Activated CD8-positive, alpha-beta T cell treated with anti-CD3 and anti-CD28 coated beads, Interleukin-2, amount 10 ng/mL, durations not matched to agents 7 days and 5 days (primary cell): ENCODE data around the gene APBA2. TPM values are rescaled to one million over a fixed set of nuclear protein-coding genes. Genes with fewer than 3 reads are reported as not detected.

Experiments used
- ATAC-seq: fragments of 150-1000 bp; cut with Tn5 transposase; one replicate; pipeline ENCODE4 v1.10.0; 2021; ENCODE audit warnings: moderate library complexity
- CTCF ChIA-PET: fragments of 350-600 bp; sonication (Branson Sonifier 250); formaldehyde crosslinking; loops from one replicate; lab custom pipeline; 2021; ENCODE audit warnings: antibody characterized with exemption; lab: Charles Lee
- POLR2A ChIA-PET: fragments of 350-600 bp; sonication (Branson Sonifier 250); formaldehyde crosslinking; loops from one replicate; lab custom pipeline; 2021; ENCODE audit warnings: antibody characterized with exemption; lab: Charles Lee
- DNase-seq: peaks from one replicate; pipeline ENCODE4 v3.0.0-alpha.2; 2020
- H3K27ac Mint-ChIP-seq: one replicate; pipeline ENCODE4 v1.8.0; 2021; ENCODE audit warnings: mild to moderate bottlenecking, mixed read lengths
- H3K27me3 Mint-ChIP-seq: one replicate; pipeline ENCODE4 v1.8.0; 2021; ENCODE audit warnings: low read depth, mixed read lengths
- H3K36me3 Mint-ChIP-seq: one replicate; pipeline ENCODE4 v1.8.0; 2021; ENCODE audit warnings: low read depth, mixed read lengths
- H3K4me1 Mint-ChIP-seq: one replicate; pipeline ENCODE4 v1.8.0; 2021; ENCODE audit warnings: low read depth, mixed read lengths
- H3K4me3 Mint-ChIP-seq: one replicate; pipeline ENCODE4 v1.8.0; 2021; ENCODE audit warnings: mild to moderate bottlenecking, mixed read lengths
- H3K9me3 Mint-ChIP-seq: one replicate; pipeline ENCODE4 v1.8.0; 2022; ENCODE audit warnings: mixed read lengths; ENCODE audit not compliant: insufficient read depth
- total RNA-seq, 2 experiments: library from RNA; stranded (reverse); gene quantifications; one replicate each; pipeline ENCODE4 v1.2.3, GENCODE V29; 2021

APBA2 gene
- total RNA-seq, 2 experiments from 2014 or later: 29.5 TPM

DNA sequence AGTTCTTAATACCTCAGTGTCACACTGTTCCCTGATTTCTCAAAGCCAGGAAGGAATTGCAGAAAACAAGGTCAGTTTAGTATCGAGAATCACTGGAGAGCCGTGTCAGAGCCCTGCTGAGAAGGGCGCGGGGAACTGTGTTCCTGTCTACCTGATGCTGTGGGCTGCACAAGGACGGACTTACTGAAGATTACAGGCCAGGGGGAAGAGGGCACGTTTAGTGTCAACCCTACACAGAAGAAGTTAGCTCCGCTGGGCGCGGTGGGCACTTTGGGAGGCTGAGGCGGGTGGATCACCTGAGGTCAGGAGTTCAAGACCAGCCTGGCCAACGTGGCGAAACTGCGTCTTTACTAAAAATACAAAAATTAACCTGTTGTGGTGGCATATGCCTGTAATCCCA lies 104.1 kb downstream of the APBA2 start:
- CTCF ChIA-PET: interaction anchor here (1.5 to 4.1 kb wide), 4 partner anchors 54 to 112 kb away, joined by 4 to 19 read pairs (median 6); no protein-coding TSS in a partner anchor
- Mint-ChIP-seq H3K4me1 (peaks cover 27% of the 10 kb centered on the region), H3K4me3 (no peak overlapping the region), H3K27ac (no peak overlapping the region), H3K9me3 (no peaks in the 10 kb centered on the region), H3K36me3 (no peaks in the 10 kb centered on the region), H3K27me3 (no peaks in the 10 kb centered on the region)
- ATAC-seq (no peak), DNase-seq (no peak)
- POLR2A ChIA-PET: no interaction called here

- ChIA-PET POLR2A (no interaction called here), CTCF (interaction anchor here (0.8 to 4.1 kb wide), 6 partner anchors 12 to 112 kb away, joined by 3 to 19 read pairs (median 4); no protein-coding TSS in a partner anchor)
- no peaks in the 10 kb centered on the region for H3K36me3 Mint-ChIP-seq
- no peak overlapping the region for H3K27ac Mint-ChIP-seq
- no peaks in the 10 kb centered on the region for H3K9me3 Mint-ChIP-seq
- DNase-seq: no peak
- ATAC-seq: no peak
- H3K27me3 Mint-ChIP-seq: no peaks in the 10 kb centered on the region
- peaks cover 27% of the 10 kb centered on the region for H3K4me1 Mint-ChIP-seq
- no peak overlapping the region for H3K4me3 Mint-ChIP-seq
These were observed 104.6 kb downstream of the APBA2 start for GRCh38 chr15:28990390-28990789.

GRCh38 chr15:28991236-28992171 lies 105.7 kb downstream of the APBA2 start:
- POLR2A ChIA-PET: no interaction called here

DNA sequence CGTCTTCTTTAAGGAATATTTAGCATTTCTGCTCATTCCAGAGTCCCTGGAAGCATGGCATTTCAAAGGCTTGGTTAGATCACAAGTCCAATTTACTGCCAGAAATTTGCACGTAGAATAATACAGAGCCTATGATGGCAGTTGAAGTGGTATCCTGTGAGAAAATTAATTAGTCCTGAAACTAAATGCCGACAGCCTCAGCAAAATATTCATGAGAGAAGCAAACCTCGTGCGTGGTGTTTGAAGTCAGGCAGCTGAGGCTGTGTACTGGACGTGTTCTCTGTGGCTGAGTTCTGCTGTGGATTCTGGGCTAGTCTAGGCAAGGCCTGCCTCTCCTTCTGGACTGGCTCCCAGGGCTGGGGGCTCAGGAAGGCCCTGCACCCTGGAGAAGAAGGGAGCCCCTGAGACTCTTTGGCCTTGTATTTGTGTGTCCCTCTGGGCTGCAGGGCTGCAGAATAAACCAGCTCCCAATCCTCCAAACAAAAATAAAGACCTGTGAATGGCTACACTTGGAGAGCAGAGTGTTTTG lies 106.6 kb downstream of the APBA2 start:
- ChIA-PET POLR2A (no interaction called here), CTCF (interaction anchor here (1.3 to 3.6 kb wide), 2 partner anchors 12 to 98 kb away, joined by 4 to 18 read pairs; no protein-coding TSS in a partner anchor)
- no peaks in the 10 kb centered on the region for H3K27me3 Mint-ChIP-seq
- ATAC-seq: no peak
- no peak overlapping the region for H3K27ac Mint-ChIP-seq
- no peaks in the 10 kb centered on the region for H3K9me3 Mint-ChIP-seq
- DNase-seq: no peak
- H3K36me3 Mint-ChIP-seq: no peaks in the 10 kb centered on the region
- H3K4me1 Mint-ChIP-seq: peaks cover 22% of the 10 kb centered on the region
- no peak overlapping the region for H3K4me3 Mint-ChIP-seq

More at GRCh38 chr15:28991236-28992171, 105.7 kb downstream of the APBA2 start:
- no peak overlapping the region for H3K27ac Mint-ChIP-seq
- DNase-seq (no peak), ATAC-seq (no peak)
- no peaks in the 10 kb centered on the region for H3K36me3 Mint-ChIP-seq
- H3K4me1 Mint-ChIP-seq: peaks cover 22% of the 10 kb centered on the region
- H3K4me3 Mint-ChIP-seq: no peak overlapping the region
- H3K27me3 Mint-ChIP-seq: no peaks in the 10 kb centered on the region
- no peaks in the 10 kb centered on the region for H3K9me3 Mint-ChIP-seq
- CTCF ChIA-PET: interaction anchor here (0.8 to 4.1 kb wide), 7 partner anchors 11 to 111 kb away, joined by 3 to 19 read pairs (median 4); no protein-coding TSS in a partner anchor

GRCh38 chr15:28993051-28993719 lies 107.4 kb downstream of the APBA2 start:
- H3K4me1 Mint-ChIP-seq: peaks cover 22% of the 10 kb centered on the region
- ATAC-seq: no peak
- no peaks in the 10 kb centered on the region for H3K9me3 Mint-ChIP-seq
- CTCF ChIA-PET: interaction anchor here (3.6 kb wide), 1 partner anchor 97 kb away, joined by 18 read pairs; no protein-coding TSS in a partner anchor
- H3K27ac Mint-ChIP-seq: no peak overlapping the region
- no peaks in the 10 kb centered on the region for H3K36me3 Mint-ChIP-seq
- no peaks in the 10 kb centered on the region for H3K27me3 Mint-ChIP-seq
- no peak overlapping the region for H3K4me3 Mint-ChIP-seq
- POLR2A ChIA-PET: no interaction called here
- DNase-seq: no peak

DNA sequence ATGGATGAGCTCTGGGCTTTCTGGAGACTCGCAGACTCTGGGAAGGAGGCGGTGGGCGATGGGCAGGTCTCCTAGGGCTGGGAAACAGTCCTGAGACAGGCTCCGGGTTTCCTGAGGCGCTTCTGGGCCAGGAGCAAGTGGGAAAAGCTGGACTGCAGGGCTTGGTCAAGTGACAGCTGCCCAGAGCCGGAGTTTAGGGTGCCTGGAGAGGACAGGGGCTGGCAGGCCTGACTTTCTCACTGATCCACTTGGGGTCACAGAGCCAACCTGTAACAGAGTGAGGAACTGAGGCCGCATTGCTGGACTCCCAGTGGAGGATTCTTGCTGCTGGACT lies 107.9 kb downstream of the APBA2 start:
- no peaks in the 10 kb centered on the region for H3K9me3 Mint-ChIP-seq
- ChIA-PET CTCF (interaction anchor here (3.6 kb wide), 1 partner anchor 96 kb away, joined by 18 read pairs; no protein-coding TSS in a partner anchor), POLR2A (interaction anchor here (0.7 kb wide), 1 partner anchor 59 kb away, joined by 4 read pairs; no protein-coding TSS in a partner anchor)
- H3K27ac Mint-ChIP-seq: peak overlapping the region; percentile 24
- H3K4me3 Mint-ChIP-seq: no peak overlapping the region
- peaks cover 22% of the 10 kb centered on the region for H3K4me1 Mint-ChIP-seq
- ATAC-seq (no peak), DNase-seq (no peak)
- no peaks in the 10 kb centered on the region for H3K27me3 Mint-ChIP-seq
- H3K36me3 Mint-ChIP-seq: no peaks in the 10 kb centered on the region

- no peaks in the 10 kb centered on the region for H3K36me3 Mint-ChIP-seq
- peaks cover 22% of the 10 kb centered on the region for H3K4me1 Mint-ChIP-seq
These were observed 108.5 kb downstream of the APBA2 start for GRCh38 chr15:28994142-28994830.

GRCh38 chr15:28994831-28995596 lies 109.2 kb downstream of the APBA2 start:
- ATAC-seq (no peak), DNase-seq (no peak)
- Mint-ChIP-seq H3K4me3 (no peak overlapping the region), H3K4me1 (peaks cover 22% of the 10 kb centered on the region), H3K9me3 (no peaks in the 10 kb centered on the region), H3K36me3 (no peaks in the 10 kb centered on the region), H3K27me3 (no peaks in the 10 kb centered on the region), H3K27ac (peak overlapping the region; percentile 47)
- POLR2A ChIA-PET: no interaction called here
- CTCF ChIA-PET: interaction anchor here (0.8 to 3.6 kb wide), 3 partner anchors 20 to 107 kb away, joined by 3 to 18 read pairs (median 6); no protein-coding TSS in a partner anchor

More at GRCh38 chr15:28994142-28994830, 108.5 kb downstream of the APBA2 start:
- DNase-seq: no peak
- Mint-ChIP-seq H3K4me3 (no peak overlapping the region), H3K27me3 (no peaks in the 10 kb centered on the region), H3K27ac (peak overlapping the region; percentile 47), H3K9me3 (no peaks in the 10 kb centered on the region)
- ATAC-seq: no peak
- CTCF ChIA-PET: interaction anchor here (1.6 to 3.6 kb wide), 2 partner anchors 19 to 96 kb away, joined by 6 to 18 read pairs; no protein-coding TSS in a partner anchor
- POLR2A ChIA-PET: interaction anchor here (0.7 kb wide), 1 partner anchor 59 kb away, joined by 4 read pairs; no protein-coding TSS in a partner anchor

- H3K27me3 Mint-ChIP-seq: no peaks in the 10 kb centered on the region
These were observed 109.9 kb downstream of the APBA2 start for GRCh38 chr15:28995705-28996104.

GRCh38 chr15:28996289-28996688 lies 110.5 kb downstream of the APBA2 start:
- ChIA-PET CTCF (interaction anchor here (3.6 kb wide), 1 partner anchor 94 kb away, joined by 18 read pairs; no protein-coding TSS in a partner anchor), POLR2A (no interaction called here)
- H3K9me3 Mint-ChIP-seq: no peaks in the 10 kb centered on the region
- no peak overlapping the region for H3K4me3 Mint-ChIP-seq
- ATAC-seq: no peak
- no peaks in the 10 kb centered on the region for H3K27me3 Mint-ChIP-seq
- DNase-seq: no peak
- H3K4me1 Mint-ChIP-seq: peaks cover 22% of the 10 kb centered on the region
- H3K27ac Mint-ChIP-seq: no peak overlapping the region
- no peaks in the 10 kb centered on the region for H3K36me3 Mint-ChIP-seq

More at GRCh38 chr15:28995705-28996104, 109.9 kb downstream of the APBA2 start:
- Mint-ChIP-seq H3K4me3 (no peak overlapping the region), H3K9me3 (no peaks in the 10 kb centered on the region), H3K36me3 (no peaks in the 10 kb centered on the region), H3K27ac (no peak overlapping the region), H3K4me1 (peaks cover 22% of the 10 kb centered on the region)
- ATAC-seq (no peak), DNase-seq (no peak)
- ChIA-PET CTCF (interaction anchor here (0.8 to 3.6 kb wide), 3 partner anchors 20 to 106 kb away, joined by 3 to 18 read pairs (median 6); no protein-coding TSS in a partner anchor), POLR2A (no interaction called here)
